Measurements from ENCODE around the gene KDELR1. TPM values are rescaled to one million over a fixed set of nuclear protein-coding genes. Genes with fewer than 3 reads are reported as not detected.

KDELR1 gene
- total and polyA plus RNA-seq, 9 of the 15 experiments (the other 6 are each of a cell fraction or from before 2014, with no cell fraction given), result 6.1 to 165 (median 58.5) TPM

DNA sequence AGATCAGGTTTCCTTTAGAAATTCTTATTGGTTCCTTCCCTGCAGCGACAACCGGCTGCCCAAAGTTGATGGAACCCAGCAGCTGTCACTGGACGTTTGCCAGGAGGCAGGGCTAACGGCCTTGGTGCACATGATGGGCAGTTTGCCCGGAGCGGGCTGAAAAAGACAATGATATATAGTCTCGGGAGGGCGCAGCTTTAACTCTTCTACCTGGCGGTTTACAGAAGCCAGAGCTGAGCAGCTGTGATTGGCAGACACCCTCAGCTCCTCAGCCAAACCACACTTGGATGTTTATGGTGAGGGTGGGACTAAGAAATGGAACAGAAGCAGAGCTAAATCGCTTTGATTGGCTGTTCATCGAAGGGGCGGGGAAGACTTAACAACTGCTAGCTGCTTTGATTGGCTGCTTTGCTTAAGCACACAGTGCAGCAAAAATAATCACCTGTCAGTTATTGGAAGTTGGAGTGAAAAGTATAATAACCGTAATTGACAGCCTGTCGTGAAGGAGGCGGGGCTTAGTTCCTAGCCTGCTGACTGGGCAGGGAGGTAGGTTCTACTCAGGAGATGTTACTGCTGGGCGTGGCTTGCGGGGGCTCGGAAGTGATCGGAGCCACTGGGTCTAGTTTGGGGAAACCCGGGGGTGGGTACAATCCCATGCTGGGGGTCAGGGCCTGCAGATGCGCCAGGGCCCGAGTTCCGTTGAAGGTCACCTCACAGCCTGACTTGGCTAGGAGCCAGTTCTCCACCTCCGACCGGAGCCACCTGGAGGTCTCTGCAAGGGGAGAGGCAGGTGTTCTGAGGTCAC lies 58.5 kb downstream of the KDELR1 start (continued):
- TF ChIP-seq CREB3L1 (IDR thresholded peaks at IDR 0.05; ENCODE audit: borderline replicate concordance, low read depth) (peak; percentile 43; the same call in 1 of the 2 replicates), ZNF197 (CRISPR knock-in tag; IDR thresholded peaks at IDR 0.05; ENCODE audit: low read depth) (no peak), ZNF133 (CRISPR knock-in tag; IDR thresholded peaks at IDR 0.05) (no peak), U2AF2 (optimal IDR thresholded peaks at IDR 0.05; ENCODE audit: low read depth, low read length) (no peak), SMARCB1 (IDR thresholded peaks at IDR 0.05; ENCODE audit: insufficient read length, low read depth) (no peak), SIN3A (IDR thresholded peaks at IDR 0.05; ENCODE audit: borderline replicate concordance in 2 of 2, control insufficient read depth in 1 of 2, low read depth in 2 of 2, low read length in 2 of 2) (peak; percentile 66 to 69; a peak in 1 of 4 replicates), ELK1 (CRISPR knock-in tag; IDR thresholded peaks at IDR 0.05) (no peak), ZNF79 (CRISPR knock-in tag; IDR thresholded peaks at IDR 0.05; ENCODE audit: low read depth) (no peak), ZNF717 (CRISPR knock-in tag; IDR thresholded peaks at IDR 0.05) (peak; percentile 62; the same call in 1 of the 2 replicates), ZNF347 (CRISPR knock-in tag; IDR thresholded peaks at IDR 0.05; ENCODE audit: low read depth) (no peak), XRCC4 (IDR thresholded peaks at IDR 0.05; ENCODE audit: extremely low read depth, insufficient read depth, insufficient read length) (no peak), RCOR1 (IDR thresholded peaks at IDR 0.05; ENCODE audit: borderline replicate concordance in 1 of 2, low read depth in 2 of 2, low read length in 2 of 2) (peak in 1 of 2 experiments; percentile 42; a peak in 2 of 4 replicates), DACH1 (IDR thresholded peaks at IDR 0.05; ENCODE audit: partially characterized antibody) (peak; percentile 93), CTBP1 (IDR thresholded peaks at IDR 0.05; ENCODE audit: borderline replicate concordance) (peak; percentile 57), NBN (IDR thresholded peaks at IDR 0.05; ENCODE audit: low read depth) (no peak; the same call in 1 of the 2 replicates), IRF9 (tag; IDR thresholded peaks at IDR 0.05) (no peak)
- TF ChIP-seq, protein P1, sequence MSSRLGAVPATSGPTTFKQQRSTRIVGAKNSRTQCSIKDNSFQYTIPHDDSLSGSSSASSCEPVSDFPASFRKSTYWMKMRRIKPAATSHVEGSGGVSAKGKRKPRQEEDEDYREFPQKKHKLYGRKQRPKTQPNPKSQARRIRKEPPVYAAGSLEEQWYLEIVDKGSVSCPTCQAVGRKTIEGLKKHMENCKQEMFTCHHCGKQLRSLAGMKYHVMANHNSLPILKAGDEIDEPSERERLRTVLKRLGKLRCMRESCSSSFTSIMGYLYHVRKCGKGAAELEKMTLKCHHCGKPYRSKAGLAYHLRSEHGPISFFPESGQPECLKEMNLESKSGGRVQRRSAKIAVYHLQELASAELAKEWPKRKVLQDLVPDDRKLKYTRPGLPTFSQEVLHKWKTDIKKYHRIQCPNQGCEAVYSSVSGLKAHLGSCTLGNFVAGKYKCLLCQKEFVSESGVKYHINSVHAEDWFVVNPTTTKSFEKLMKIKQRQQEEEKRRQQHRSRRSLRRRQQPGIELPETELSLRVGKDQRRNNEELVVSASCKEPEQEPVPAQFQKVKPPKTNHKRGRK (tag; IDR thresholded peaks at IDR 0.05), result no peak
- TF ChIP-seq, protein P2, sequence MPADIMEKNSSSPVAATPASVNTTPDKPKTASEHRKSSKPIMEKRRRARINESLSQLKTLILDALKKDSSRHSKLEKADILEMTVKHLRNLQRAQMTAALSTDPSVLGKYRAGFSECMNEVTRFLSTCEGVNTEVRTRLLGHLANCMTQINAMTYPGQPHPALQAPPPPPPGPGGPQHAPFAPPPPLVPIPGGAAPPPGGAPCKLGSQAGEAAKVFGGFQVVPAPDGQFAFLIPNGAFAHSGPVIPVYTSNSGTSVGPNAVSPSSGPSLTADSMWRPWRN (IDR thresholded peaks at IDR 0.05; ENCODE audit: low read depth), result 0 out of 2 replicates have a peak, but pooled peaks have one; percentile 9
- TF ChIP-seq, protein P3, sequence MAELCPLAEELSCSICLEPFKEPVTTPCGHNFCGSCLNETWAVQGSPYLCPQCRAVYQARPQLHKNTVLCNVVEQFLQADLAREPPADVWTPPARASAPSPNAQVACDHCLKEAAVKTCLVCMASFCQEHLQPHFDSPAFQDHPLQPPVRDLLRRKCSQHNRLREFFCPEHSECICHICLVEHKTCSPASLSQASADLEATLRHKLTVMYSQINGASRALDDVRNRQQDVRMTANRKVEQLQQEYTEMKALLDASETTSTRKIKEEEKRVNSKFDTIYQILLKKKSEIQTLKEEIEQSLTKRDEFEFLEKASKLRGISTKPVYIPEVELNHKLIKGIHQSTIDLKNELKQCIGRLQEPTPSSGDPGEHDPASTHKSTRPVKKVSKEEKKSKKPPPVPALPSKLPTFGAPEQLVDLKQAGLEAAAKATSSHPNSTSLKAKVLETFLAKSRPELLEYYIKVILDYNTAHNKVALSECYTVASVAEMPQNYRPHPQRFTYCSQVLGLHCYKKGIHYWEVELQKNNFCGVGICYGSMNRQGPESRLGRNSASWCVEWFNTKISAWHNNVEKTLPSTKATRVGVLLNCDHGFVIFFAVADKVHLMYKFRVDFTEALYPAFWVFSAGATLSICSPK (IDR thresholded peaks at IDR 0.05; ENCODE audit: borderline replicate concordance), result no peak

Data from K562 (cell line).